NCI-H2227 (cell line): ENCODE results near the gene ENDOG.

ENCODE experiments used
- DNase-seq: peaks from one replicate; lab custom pipeline; 2025; ENCODE audit not compliant: unreplicated experiment; lab: John Stamatoyannopoulos, UW

Gene ENDOG

GRCh38 chr9:128798896-128799295 lies 19.4 kb upstream of the ENDOG start:
- no peak for DNase-seq

GRCh38 chr9:128800061-128800460 lies 18.2 kb upstream of the ENDOG start:
- no peak for DNase-seq

GRCh38 chr9:128802482-128802881 lies 15.8 kb upstream of the ENDOG start:
- no peak for DNase-seq

GRCh38 chr9:128805661-128806060 lies 12.6 kb upstream of the ENDOG start:
- no peak for DNase-seq

GRCh38 chr9:128807827-128808226 lies 10.5 kb upstream of the ENDOG start:
- no peak for DNase-seq

GRCh38 chr9:128808543-128808942 lies 9.8 kb upstream of the ENDOG start:
- DNase-seq = no peak

GRCh38 chr9:128809036-128809599 lies 9.2 kb upstream of the ENDOG start:
- no peak for DNase-seq

- DNase-seq = no peak
Observed at GRCh38 chr9:128809831-128810230, 8.5 kb upstream of the ENDOG start.

GRCh38 chr9:128810873-128811272 lies 7.4 kb upstream of the ENDOG start:
- DNase-seq = no peak

GRCh38 chr9:128818839-128819715 lies 777 bp downstream of the ENDOG start:
- peak; percentile 45 for DNase-seq

- peak; percentile 77 for DNase-seq
Observed at GRCh38 chr9:128819716-128820664, 1.7 kb downstream of the ENDOG start.

GRCh38 chr9:128820665-128821583 lies 2.6 kb downstream of the ENDOG start:
- DNase-seq = no peak

- DNase-seq = no peak
Observed at GRCh38 chr9:128821584-128822406, 3.5 kb downstream of the ENDOG start.

- DNase-seq = no peak
Observed at GRCh38 chr9:128822407-128823042, 4.2 kb downstream of the ENDOG start.

GRCh38 chr9:128823362-128823902 lies 5.1 kb downstream of the ENDOG start:
- no peak for DNase-seq

GRCh38 chr9:128823903-128824406 lies 5.7 kb downstream of the ENDOG start:
- no peak for DNase-seq

- no peak for DNase-seq
Observed at GRCh38 chr9:128824911-128825310, 6.6 kb downstream of the ENDOG start.

GRCh38 chr9:128825923-128826700 lies 7.8 kb downstream of the ENDOG start:
- DNase-seq = no peak
